HepG2 (cell line): Measurements from ENCODE around the gene AZU1. TPM values are rescaled to one million over a fixed set of nuclear protein-coding genes. Genes with fewer than 3 reads are reported as not detected.

ENCODE experiments used
- ATAC-seq: fragments of 200-7000 bp; cut with Tn5 transposase; 3 replicates; pipeline ENCODE4 v1.9.1; 2020; ENCODE audit warnings: mild to moderate bottlenecking, moderate library complexity
- BruUV-seq: library from RNA; stranded (reverse); fragments of 400-500 nt; replicated peaks from 2 replicates; lab custom pipeline; 2021; lab: Mats Ljungman, UMichigan
- CTCF ChIA-PET: fragments of 300-600 bp; formaldehyde crosslinking; extraction: SDS; loops from one replicate; lab custom pipeline; 2021; ENCODE audit warnings: low total read pairs, inconsistent platforms, low intra/inter-chr PET ratio; lab: Yijun Ruan, JAX
- POLR2A ChIA-PET: fragments of 350-600 bp; sonication (Branson Sonifier 250); formaldehyde crosslinking; loops from one replicate; lab custom pipeline; 2020; ENCODE audit warnings: antibody characterized with exemption, inconsistent platforms; lab: Yijun Ruan, JAX
- DNase-seq: peaks from one replicate; pipeline ENCODE4 v3.0.0-alpha.2; 2015; ENCODE audit warnings: low spot score
- FAIRE-seq: peaks from 3 replicates; lab custom pipeline; 2011; peaks lifted over from hg19 to GRCh38; lab: Jason Lieb, UNC
- H2AFZ ChIP-seq: one replicate; pipeline ENCODE4 v1.6.1; 2011; ENCODE audit warnings: low read length, inconsistent platforms
- H3K27ac ChIP-seq: fragments of 300-600 bp; 3 replicates; pipeline ENCODE4 v1.8.0; 2011; ENCODE audit warnings: mixed run types, mild to moderate bottlenecking, mixed read lengths, low read length, inconsistent platforms; ENCODE audit not compliant: insufficient read depth; ENCODE audit errors: extremely low read length
- H3K27me3 ChIP-seq, 2 experiments: fragments of 200-600 bp in 1 of 2; 2 replicates in 1 of 2; 3 replicates in 1 of 2; pipeline versions ENCODE4 v1.6.0 to v1.8.0; 2011; ENCODE audit warnings: low read length in 2 of 2, mild to moderate bottlenecking in 2 of 2, moderate library complexity in 2 of 2, inconsistent platforms in 1 of 2; ENCODE audit not compliant: insufficient read depth in 2 of 2, control insufficient read depth in 1 of 2
- H3K36me3 ChIP-seq, 2 experiments: fragments of 200-600 bp in 1 of 2; replicated peaks in 1 of 2; 2 replicates in 1 of 2; 3 replicates in 1 of 2; pipeline versions ENCODE4 v1.5.1 to v1.8.0; 2011; ENCODE audit warnings: low read length in 2 of 2, inconsistent platforms in 1 of 2; ENCODE audit not compliant: insufficient read depth in 2 of 2, control insufficient read depth in 1 of 2
- H3K4me1 ChIP-seq: 2 replicates; pipeline ENCODE4 v1.5.1; 2012; ENCODE audit warnings: low read length, inconsistent platforms; ENCODE audit not compliant: insufficient read depth
- H3K4me2 ChIP-seq: 2 replicates; pipeline ENCODE4 v1.6.0; 2011; ENCODE audit warnings: low read depth, low read length, inconsistent platforms
- H3K4me3 ChIP-seq, 3 experiments: fragments of 200-600 bp in 1 of 3; sonication (generic), shearing (Covaris generic) in 1 of 3; replicated peaks in 1 of 3; 2 replicates each; pipeline ENCODE4 v1.5.1; 2011 to 2016; ENCODE audit warnings: low read length in 3 of 3, inconsistent platforms in 2 of 3, low read depth in 2 of 3, mild to moderate bottlenecking in 2 of 3, control low read depth in 1 of 3, mixed read lengths in 1 of 3; ENCODE audit not compliant: insufficient read depth in 1 of 3
- H3K79me2 ChIP-seq: one replicate; pipeline ENCODE4 v1.6.1; 2011; ENCODE audit warnings: low read length, inconsistent platforms; ENCODE audit not compliant: insufficient read depth
- H3K9ac ChIP-seq: 2 replicates; pipeline ENCODE4 v1.6.0; 2011; ENCODE audit warnings: mild to moderate bottlenecking, low read depth, low read length, inconsistent platforms; ENCODE audit not compliant: insufficient read depth
- H3K9me3 ChIP-seq: 2 replicates; pipeline ENCODE4 v1.5.1; 2012; ENCODE audit warnings: mild to moderate bottlenecking, low read length
- H4K20me1 ChIP-seq: 2 replicates; pipeline ENCODE4 v1.6.0; 2011; ENCODE audit warnings: inconsistent platforms, mild to moderate bottlenecking, low read length, moderate library complexity; ENCODE audit not compliant: insufficient read depth
- CEBPB ChIP-seq: IDR thresholded peaks from 2 replicates; pipeline ENCODE4 v1.6.1; 2011; ENCODE audit warnings: low read depth, low read length, improper control_type of control experiment, borderline replicate concordance
- CHD4 ChIP-seq: fragments of 200-600 bp; sonication (generic); IDR thresholded peaks from 2 replicates; pipeline ENCODE4 v1.7.0; 2017; ENCODE audit warnings: mild to moderate bottlenecking, low read length, borderline replicate concordance
- FOSL2 ChIP-seq: sonication (generic); formaldehyde crosslinking; IDR thresholded peaks from 2 replicates; pipeline ENCODE4 v1.4.0; 2020; ENCODE audit warnings: missing genetic modification reagents
- GATAD1 ChIP-seq: IDR thresholded peaks from 2 replicates; pipeline ENCODE4 v1.6.1; 2016; ENCODE audit warnings: missing genetic modification reagents, missing compliant biosample characterization
- KDM5B ChIP-seq: sonication (generic); formaldehyde crosslinking; IDR thresholded peaks from 2 replicates; pipeline ENCODE4 v1.4.0; 2020; ENCODE audit warnings: missing genetic modification reagents, mild to moderate bottlenecking, borderline replicate concordance
- KMT2A ChIP-seq: sonication (generic); formaldehyde crosslinking; IDR thresholded peaks from 2 replicates; pipeline ENCODE4 v1.4.0; 2020; ENCODE audit warnings: missing genetic modification reagents
- MIXL1 ChIP-seq: IDR thresholded peaks from 2 replicates; pipeline ENCODE4 v1.6.1; 2016
- NFKB2 ChIP-seq: sonication (generic); formaldehyde crosslinking; IDR thresholded peaks from 2 replicates; pipeline ENCODE4 v1.4.0; 2020; ENCODE audit warnings: missing genetic modification reagents, borderline replicate concordance
- PHF21A ChIP-seq: sonication (generic); formaldehyde crosslinking; IDR thresholded peaks from 2 replicates; pipeline ENCODE4 v1.5.0; 2020; ENCODE audit warnings: mild to moderate bottlenecking, missing genetic modification reagents
- SP5 ChIP-seq: IDR thresholded peaks from 2 replicates; pipeline ENCODE4 v1.6.1; 2016; ENCODE audit warnings: low read depth, borderline replicate concordance
- ZBTB21 ChIP-seq: sonication (generic); formaldehyde crosslinking; IDR thresholded peaks from 2 replicates; pipeline ENCODE4 v1.4.0; 2020; ENCODE audit warnings: missing genetic modification reagents
- ZNF615 ChIP-seq: sonication (generic); formaldehyde crosslinking; IDR thresholded peaks from 2 replicates; pipeline ENCODE4 v1.5.0; 2020; ENCODE audit warnings: mild to moderate bottlenecking, missing genetic modification reagents, borderline replicate concordance
- WGBS: methylation state at CpG from one replicate; pipeline ENCODE4 v1.1.6; 2017; ENCODE audit warnings: low lambda C conversion rate; 5-methylcytosine and 5-hydroxymethylcytosine counted together
- in situ Hi-C: cut with HindIII; loops from 2 replicates; pipeline ENCODE4 v1.10.0; 2017; ENCODE audit warnings: low pct_unique_long_range_greater_than_20kb; ENCODE audit not compliant: extremely low pct_ligation_motif_present
- intact Hi-C: fragments of 100-400 bp; cut with micrococcal nuclease; formaldehyde crosslinking; loops from one replicate; pipeline ENCODE4 v1.10.0; 2022; ENCODE audit not compliant: unreplicated experiment
- polyA plus RNA-seq, 8 experiments: library from polyadenylated mRNA; depleted of rRNA in 3 of 8; stranded (reverse) in 7 of 8; unstranded in 1 of 8; fragments of >200 nt; fragmentation: Illumina TruSeq in 4 of 8; extraction: Trizol in 4 of 8; gene quantifications; 2 replicates each; pipeline versions ENCODE4 v1.2.1 to v1.2.3, GENCODE V29; 2011 to 2016; ENCODE audit warnings: low read depth in 4 of 8, missing spikeins in 1 of 8, mixed read lengths in 1 of 8; ENCODE audit not compliant: insufficient read depth in 1 of 8
- total RNA-seq, 5 experiments: library from RNA; depleted of rRNA; stranded (reverse); fragments of >200 nt; fragmentation: Illumina TruSeq; extraction: Trizol; gene quantifications; 2 replicates each; pipeline ENCODE4 v1.2.3, GENCODE V29; 2016; ENCODE audit warnings: low read depth in 1 of 5
- TF ChIP-seq, protein P1 (sequence below): sonication (generic); formaldehyde crosslinking; IDR thresholded peaks from 2 replicates; pipeline ENCODE4 v1.4.0; 2020; ENCODE audit warnings: missing genetic modification reagents

AZU1 gene
- total and polyA plus RNA-seq, 2 of the 13 experiments (the other 11 are each of a cell fraction or from before 2014, with no cell fraction given): not detected

DNA sequence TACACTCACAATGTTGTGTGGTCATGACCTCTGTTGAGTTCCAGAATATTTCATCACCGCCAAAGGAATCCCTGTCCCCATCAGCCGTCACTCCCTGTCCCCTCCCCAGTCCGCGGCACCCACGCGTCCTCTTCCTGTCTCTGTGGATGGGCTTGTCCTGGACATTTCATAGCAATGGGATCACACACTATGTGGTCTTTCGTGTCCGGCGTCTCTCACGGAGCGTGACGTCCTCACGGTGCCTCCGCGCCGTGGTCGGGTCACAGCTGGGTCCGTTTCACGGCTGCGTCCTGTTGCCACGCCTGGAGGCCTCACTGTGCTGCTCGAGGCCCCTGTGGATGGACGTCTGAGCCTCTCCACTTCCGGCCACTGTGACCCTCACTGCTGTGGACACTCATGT, 6.6 kb downstream of the AZU1 start (continued):
- no peak for TF ChIP-seq KMT2A (CRISPR knock-in tag)
- TF ChIP-seq CEBPB: peak; percentile 39; the same call in 1 of the 2 replicates
- TF ChIP-seq CHD4: no peak
- TF ChIP-seq PHF21A (CRISPR knock-in tag): no peak
- no peak for TF ChIP-seq ZBTB21 (CRISPR knock-in tag)
- TF ChIP-seq NFKB2: no peak
- no peak for TF ChIP-seq MIXL1 (CRISPR knock-in tag)
- 0 out of 2 replicates have a peak, but pooled peaks have one; percentile 24 for TF ChIP-seq KDM5B (CRISPR knock-in tag)
- no peak for TF ChIP-seq FOSL2 (CRISPR knock-in tag)
- TF ChIP-seq SP5 (CRISPR knock-in tag): no peak
- no peak for TF ChIP-seq ZNF615 (CRISPR knock-in tag)

- Histone ChIP-seq H3K4me2 (no peak overlapping the region), H3K9ac (no peak overlapping the region), H2AFZ (no peak overlapping the region), H3K27me3 (peaks cover 14 to 55% of the 10 kb centered on the region in 2 experiments), H3K27ac (no peak overlapping the region), H3K9me3 (no peaks in the 10 kb centered on the region), H3K4me1 (peaks cover 37% of the 10 kb centered on the region), H3K36me3 (no peaks in the 10 kb centered on the region), H4K20me1 (no peaks in the 10 kb centered on the region), H3K79me2 (no peaks in the 10 kb centered on the region), H3K4me3 (no peak overlapping the region)
- FAIRE-seq: no peak
- intact Hi-C loops (no loop called here), in situ Hi-C loops (no loop called here)
- no TSS peak for BruUV-seq
- ATAC-seq: peak; percentile 25; the same call in 2 of the 3 replicates
- DNase-seq: no peak
- 58% methylated on average over 22 of the region's 36 CpGs for WGBS
- ChIA-PET POLR2A (no interaction called here), CTCF (no interaction called here)
- TF ChIP-seq, protein P1, sequence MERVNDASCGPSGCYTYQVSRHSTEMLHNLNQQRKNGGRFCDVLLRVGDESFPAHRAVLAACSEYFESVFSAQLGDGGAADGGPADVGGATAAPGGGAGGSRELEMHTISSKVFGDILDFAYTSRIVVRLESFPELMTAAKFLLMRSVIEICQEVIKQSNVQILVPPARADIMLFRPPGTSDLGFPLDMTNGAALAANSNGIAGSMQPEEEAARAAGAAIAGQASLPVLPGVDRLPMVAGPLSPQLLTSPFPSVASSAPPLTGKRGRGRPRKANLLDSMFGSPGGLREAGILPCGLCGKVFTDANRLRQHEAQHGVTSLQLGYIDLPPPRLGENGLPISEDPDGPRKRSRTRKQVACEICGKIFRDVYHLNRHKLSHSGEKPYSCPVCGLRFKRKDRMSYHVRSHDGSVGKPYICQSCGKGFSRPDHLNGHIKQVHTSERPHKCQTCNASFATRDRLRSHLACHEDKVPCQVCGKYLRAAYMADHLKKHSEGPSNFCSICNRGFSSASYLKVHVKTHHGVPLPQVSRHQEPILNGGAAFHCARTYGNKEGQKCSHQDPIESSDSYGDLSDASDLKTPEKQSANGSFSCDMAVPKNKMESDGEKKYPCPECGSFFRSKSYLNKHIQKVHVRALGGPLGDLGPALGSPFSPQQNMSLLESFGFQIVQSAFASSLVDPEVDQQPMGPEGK (CRISPR knock-in tag): 0 out of 2 replicates have a peak, but pooled peaks have one; percentile 35
- TF ChIP-seq GATAD1 (CRISPR knock-in tag): no peak
Measured at GRCh38 chr19:835210-835810, 7.7 kb downstream of the AZU1 start.
